Omental fat pad (tissue), 4 donors: ENCODE data around the gene ARL3. TPM values are rescaled to one million over a fixed set of nuclear protein-coding genes. Genes with fewer than 3 reads are reported as not detected.
A peak's percentile ranks its signal among the peaks of the same experiment; 100 is the strongest.

Experiments
- ATAC-seq: fragments of 150-250 bp; one replicate; pipeline ENCODE4 v1.9.1; 2016; ENCODE audit warnings: mild to moderate bottlenecking, moderate library complexity; ENCODE audit not compliant: low FRiP score
- DNase-seq: peaks from one replicate; pipeline ENCODE4 v3.0.0-alpha.2; 2019; ENCODE audit warnings: low spot score
- total RNA-seq, 4 donors: library from RNA; depleted of rRNA; stranded (reverse); fragments of >200 nt; gene quantifications; one replicate each; pipeline ENCODE4 v1.1.0, GENCODE V29; 2016
- TF ChIP-seq, protein P1 (sequence below), 3 donors: fragments of 450-650 bp; IDR thresholded peaks; one replicate each; pipeline ENCODE4 v1.5.1; 2016 to 2017; ENCODE audit warnings: antibody characterized with exemption in 3 of 3, mild to moderate bottlenecking in 3 of 3, moderate library complexity in 2 of 3

The ARL3 gene
- total RNA-seq, 4 donors from 2014 or later = 2.8 to 6.1 (median 3.9) TPM

DNA sequence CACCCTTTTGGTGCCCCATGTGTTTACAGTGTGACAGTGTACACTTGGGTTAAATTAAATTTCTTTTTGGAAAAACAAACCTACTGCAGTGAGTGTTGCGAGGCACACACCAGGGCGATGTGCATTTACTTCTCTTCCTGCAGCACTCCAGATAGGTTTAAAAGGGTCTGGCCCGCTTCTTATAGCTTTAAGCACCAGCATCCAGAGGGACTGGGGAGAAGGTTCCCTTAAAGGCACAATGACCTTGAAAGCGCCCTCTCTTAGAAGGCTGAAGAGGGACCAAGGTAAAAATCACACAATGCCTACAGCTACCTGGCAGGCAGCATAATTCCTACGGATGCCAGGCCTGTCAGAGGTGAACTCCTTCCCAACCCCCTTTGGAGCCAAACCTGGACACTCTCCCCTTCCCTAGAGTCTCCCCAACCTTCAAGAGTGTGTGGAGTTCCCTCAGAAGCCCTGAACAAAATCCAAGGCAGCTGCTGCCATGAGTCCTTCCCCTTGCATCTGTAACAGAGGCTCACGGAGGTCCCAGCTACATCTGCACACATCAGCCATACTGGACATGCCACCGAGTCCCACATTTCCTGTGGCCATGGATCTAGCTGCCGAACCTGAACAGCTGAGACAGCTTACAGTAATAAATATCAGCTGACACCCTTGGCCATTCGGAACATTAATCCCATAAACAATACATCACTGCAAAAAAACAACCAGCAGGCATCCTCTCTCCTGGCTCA is 36.7 kb downstream of the ARL3 start:
- DNase-seq (no peak), ATAC-seq (no peak)
- TF ChIP-seq, protein P1, sequence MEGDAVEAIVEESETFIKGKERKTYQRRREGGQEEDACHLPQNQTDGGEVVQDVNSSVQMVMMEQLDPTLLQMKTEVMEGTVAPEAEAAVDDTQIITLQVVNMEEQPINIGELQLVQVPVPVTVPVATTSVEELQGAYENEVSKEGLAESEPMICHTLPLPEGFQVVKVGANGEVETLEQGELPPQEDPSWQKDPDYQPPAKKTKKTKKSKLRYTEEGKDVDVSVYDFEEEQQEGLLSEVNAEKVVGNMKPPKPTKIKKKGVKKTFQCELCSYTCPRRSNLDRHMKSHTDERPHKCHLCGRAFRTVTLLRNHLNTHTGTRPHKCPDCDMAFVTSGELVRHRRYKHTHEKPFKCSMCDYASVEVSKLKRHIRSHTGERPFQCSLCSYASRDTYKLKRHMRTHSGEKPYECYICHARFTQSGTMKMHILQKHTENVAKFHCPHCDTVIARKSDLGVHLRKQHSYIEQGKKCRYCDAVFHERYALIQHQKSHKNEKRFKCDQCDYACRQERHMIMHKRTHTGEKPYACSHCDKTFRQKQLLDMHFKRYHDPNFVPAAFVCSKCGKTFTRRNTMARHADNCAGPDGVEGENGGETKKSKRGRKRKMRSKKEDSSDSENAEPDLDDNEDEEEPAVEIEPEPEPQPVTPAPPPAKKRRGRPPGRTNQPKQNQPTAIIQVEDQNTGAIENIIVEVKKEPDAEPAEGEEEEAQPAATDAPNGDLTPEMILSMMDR (IDR thresholded peaks at IDR 0.05) = no peak

DNA sequence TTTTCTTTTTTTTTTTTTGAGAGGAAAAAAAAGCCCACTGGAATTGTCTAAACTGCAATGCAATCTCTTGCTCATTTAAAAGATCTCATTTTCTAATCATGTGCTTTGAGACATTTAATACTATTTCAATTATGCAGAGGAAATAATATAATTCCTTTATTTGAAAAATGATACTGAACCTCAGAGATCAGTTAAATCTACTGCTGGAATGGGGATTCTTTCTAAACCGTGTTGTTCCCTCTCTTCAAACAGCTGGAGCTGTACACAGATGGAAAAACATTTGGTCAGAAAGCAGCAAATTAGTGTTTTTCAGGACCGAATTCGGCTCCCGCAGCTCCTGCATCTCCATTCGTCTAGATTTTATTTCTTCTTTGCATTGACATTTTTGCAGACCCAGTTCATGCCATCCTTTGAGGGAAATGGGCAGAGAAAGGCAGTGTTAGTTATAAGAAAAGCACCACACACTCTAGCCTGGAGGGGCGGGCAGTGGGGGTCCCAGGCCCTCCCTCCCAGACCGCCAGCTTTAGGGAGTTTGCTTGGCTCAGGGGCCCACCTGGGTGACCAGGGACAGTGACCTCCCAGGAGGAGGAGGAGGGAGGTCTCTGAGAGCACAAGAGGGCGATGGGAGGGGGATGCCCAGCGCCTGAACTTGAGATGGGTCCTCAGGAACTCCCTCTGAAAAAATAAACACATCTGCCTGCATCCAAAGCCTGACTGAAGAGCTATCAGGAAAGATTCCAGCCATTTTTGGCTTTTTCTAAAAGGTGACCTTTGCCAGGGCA is 37.5 kb downstream of the ARL3 start:
- DNase-seq (no peak), ATAC-seq (no peak)
- TF ChIP-seq, protein P1 (IDR thresholded peaks at IDR 0.05) = no peak

- no peak for DNase-seq
- ATAC-seq = no peak
These were observed 38.3 kb downstream of the ARL3 start for GRCh38 chr10:102675666-102676533.

DNA sequence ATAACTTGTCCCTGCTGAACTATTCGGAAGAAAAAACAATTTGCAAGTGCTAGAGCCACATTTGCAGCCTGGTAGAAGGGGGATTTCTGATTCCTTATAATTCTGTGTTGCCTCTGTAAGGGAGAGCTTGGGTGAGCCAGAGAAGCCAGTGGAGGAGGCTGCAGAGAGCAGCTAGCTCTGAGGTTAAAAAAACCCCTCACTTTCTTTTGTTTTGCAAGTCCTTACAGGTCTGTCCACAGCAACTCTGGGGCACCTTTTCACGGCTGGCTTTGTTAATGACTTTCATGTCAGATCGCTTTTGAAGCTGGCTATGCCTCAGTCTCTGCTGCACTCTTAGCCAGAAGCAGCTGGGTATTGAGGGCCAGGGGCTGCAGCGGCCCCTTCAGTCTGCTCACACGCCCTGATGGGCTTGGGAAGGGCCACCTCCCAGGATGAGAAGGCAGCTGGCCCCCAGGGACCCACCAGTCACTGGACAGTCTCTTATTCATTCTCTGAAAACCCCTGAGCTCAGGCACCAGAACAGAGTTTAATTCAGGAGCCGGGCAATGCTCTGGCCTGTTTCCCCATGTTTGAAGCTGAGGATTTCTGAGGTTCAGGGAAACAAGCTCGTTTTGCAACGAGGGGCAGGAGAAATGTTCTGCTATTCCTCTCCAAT is 39.1 kb downstream of the ARL3 start:
- ATAC-seq (no peak), DNase-seq (no peak)
- TF ChIP-seq, protein P1 (IDR thresholded peaks at IDR 0.05) = no peak

More at GRCh38 chr10:102675666-102676533, 38.3 kb downstream of the ARL3 start:
- TF ChIP-seq, protein P1 (IDR thresholded peaks at IDR 0.05) = no peak

DNA sequence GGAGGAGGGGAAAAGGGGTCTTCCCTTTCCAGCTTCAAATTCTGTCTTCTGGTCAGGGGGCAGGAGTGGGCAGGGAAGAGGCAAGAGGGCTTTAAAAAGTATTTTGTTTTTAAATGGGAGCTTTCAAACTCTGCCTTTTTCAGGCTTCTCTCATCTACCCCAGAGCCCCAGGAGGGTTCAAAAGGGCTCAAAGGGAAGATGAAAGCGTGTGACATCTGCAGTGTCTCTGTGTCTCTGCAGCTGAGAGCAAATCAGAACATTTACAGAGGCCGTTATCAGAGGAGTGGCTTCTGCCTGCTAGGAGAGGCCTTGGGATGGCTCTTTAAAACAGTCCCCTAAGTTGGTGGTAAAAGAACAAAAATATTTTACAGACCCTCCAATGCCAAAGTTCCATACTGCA is 39.6 kb downstream of the ARL3 start:
- DNase-seq (no peak), ATAC-seq (no peak)
- TF ChIP-seq, protein P1 (IDR thresholded peaks at IDR 0.05) = no peak

DNA sequence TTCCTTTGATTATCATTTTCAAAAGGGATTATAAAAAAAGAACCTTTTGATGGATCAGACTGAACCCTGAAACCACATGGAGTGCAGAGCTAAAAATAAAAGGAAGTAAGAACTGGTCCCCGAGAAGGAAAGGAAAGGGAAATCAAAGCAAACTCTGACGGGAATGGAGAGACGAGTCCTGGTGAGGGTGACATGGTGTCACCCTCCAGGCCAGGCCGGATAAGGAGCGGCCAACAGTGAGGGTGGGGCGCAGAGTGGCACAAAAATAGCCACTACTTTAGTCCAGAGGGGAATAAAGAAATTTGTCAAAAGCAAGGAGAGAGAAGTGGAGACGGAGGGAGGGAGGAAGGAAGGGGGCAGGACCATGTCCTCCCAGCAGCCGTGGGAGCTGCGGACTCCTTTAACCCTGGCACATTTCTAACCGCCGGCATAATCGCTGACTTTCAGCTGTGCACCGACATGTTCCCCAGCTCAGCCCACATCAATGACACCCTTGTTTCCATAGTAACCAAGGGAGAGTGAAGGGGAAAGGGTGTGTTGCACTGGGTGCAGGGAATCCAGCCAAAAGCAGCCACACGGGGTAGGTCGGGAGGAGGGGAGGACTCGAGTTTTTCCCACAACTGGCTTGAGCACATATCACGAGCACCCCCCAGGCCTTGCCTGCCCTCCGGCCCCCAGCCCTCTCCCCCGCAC is 40.2 kb downstream of the ARL3 start:
- DNase-seq (no peak), ATAC-seq (peak; percentile 60)
- TF ChIP-seq, protein P1 (IDR thresholded peaks at IDR 0.05) = no peak
